GM23338 (cell line): ENCODE results near the gene BLOC1S6. TPM values are rescaled to one million over a fixed set of nuclear protein-coding genes. Genes with fewer than 3 reads are reported as not detected.

Experiments
- ATAC-seq: fragments of 200-7000 bp; cut with Tn5 transposase; 3 replicates; pipeline ENCODE4 v1.9.1; 2020
- DNase-seq: peaks from one replicate; pipeline ENCODE4 v3.0.0-alpha.2; 2015; ENCODE audit warnings: low spot score
- H2AFZ ChIP-seq: fragments of 200-600 bp; sonication (generic); 2 replicates; pipeline ENCODE4 v1.8.0; 2016; ENCODE audit warnings: antibody characterized with exemption, mild to moderate bottlenecking, moderate library complexity
- H3F3A ChIP-seq: fragments of 200-600 bp; sonication (generic); replicated peaks from 2 replicates; pipeline ENCODE4 v1.8.0; 2017; ENCODE audit warnings: antibody characterized with exemption, mixed run types, low read depth
- H3K27ac ChIP-seq: fragments of 200-600 bp; sonication (generic); 2 replicates; pipeline ENCODE4 v1.6.1; 2016; ENCODE audit warnings: low read depth
- H3K27me3 ChIP-seq: fragments of 200-600 bp; sonication (generic); 2 replicates; pipeline ENCODE4 v1.8.0; 2016; ENCODE audit warnings: mild to moderate bottlenecking, mixed run types, moderate library complexity; ENCODE audit not compliant: insufficient read depth
- H3K36me3 ChIP-seq: fragments of 200-600 bp; sonication (generic); 2 replicates; pipeline ENCODE4 v1.8.0; 2016; ENCODE audit warnings: mild to moderate bottlenecking; ENCODE audit not compliant: insufficient read depth
- H3K4me1 ChIP-seq: fragments of 200-600 bp; sonication (generic); 2 replicates; pipeline ENCODE4 v1.8.0; 2016; ENCODE audit warnings: mild to moderate bottlenecking, moderate library complexity; ENCODE audit not compliant: insufficient read depth
- H3K4me2 ChIP-seq: fragments of 200-600 bp; sonication (generic); 2 replicates; pipeline ENCODE4 v1.7.1; 2017; ENCODE audit warnings: mixed run types
- H3K4me3 ChIP-seq: fragments of 200-600 bp; sonication (generic); 2 replicates; pipeline ENCODE4 v1.6.1; 2016; ENCODE audit warnings: mixed run types
- H3K79me2 ChIP-seq: fragments of 200-600 bp; sonication (generic); replicated peaks from 2 replicates; pipeline ENCODE4 v1.8.0; 2017; ENCODE audit warnings: mild to moderate bottlenecking; ENCODE audit not compliant: insufficient read depth
- H3K9me2 ChIP-seq: fragments of 200-600 bp; sonication (generic); 2 replicates; pipeline ENCODE4 v1.8.0; 2017; ENCODE audit not compliant: insufficient read depth
- H4K20me1 ChIP-seq: fragments of 200-600 bp; sonication (generic); replicated peaks from 2 replicates; pipeline ENCODE4 v1.8.0; 2017; ENCODE audit warnings: mild to moderate bottlenecking; ENCODE audit not compliant: insufficient read depth
- H3K27ac Mint-ChIP-seq: 2 replicates; pipeline ENCODE4 v1.8.0; 2020; ENCODE audit warnings: inconsistent platforms, mild to moderate bottlenecking, moderate library complexity, mixed read lengths
- H3K27me3 Mint-ChIP-seq: 3 replicates; pipeline ENCODE4 v1.8.0; 2022; ENCODE audit warnings: low read depth, mild to moderate bottlenecking, moderate library complexity, mixed read lengths, inconsistent platforms; ENCODE audit not compliant: insufficient read depth, poor library complexity
- H3K36me3 Mint-ChIP-seq: 3 replicates; pipeline ENCODE4 v1.8.0; 2021; ENCODE audit warnings: low read depth, mild to moderate bottlenecking, inconsistent platforms, moderate library complexity, mixed read lengths
- H3K4me1 Mint-ChIP-seq: 3 replicates; pipeline ENCODE4 v1.8.0; 2020; ENCODE audit warnings: mild to moderate bottlenecking, inconsistent platforms, mixed read lengths
- H3K4me3 Mint-ChIP-seq: 3 replicates; pipeline ENCODE4 v1.8.0; 2021; ENCODE audit warnings: moderate library complexity, mild to moderate bottlenecking, inconsistent platforms, mixed read lengths
- H3K9me3 Mint-ChIP-seq: 3 replicates; pipeline ENCODE4 v1.8.0; 2020; ENCODE audit warnings: moderate library complexity, mild to moderate bottlenecking, inconsistent platforms, mixed read lengths
- CREB1 ChIP-seq: fragments of 250-450 bp; sonication (Bioruptor Pico); IDR thresholded peaks from 2 replicates; pipeline ENCODE4 v1.5.0; 2020; ENCODE audit warnings: low read depth, mild to moderate bottlenecking, moderate library complexity
- ETS1 ChIP-seq: IDR thresholded peaks from 2 replicates; pipeline ENCODE4 v1.6.1; 2016; ENCODE audit warnings: antibody characterized with exemption
- EZH2 ChIP-seq: fragments of 200-600 bp; sonication (generic); IDR thresholded peaks from one replicate; pipeline ENCODE4 v1.8.0; 2017; ENCODE audit warnings: antibody characterized with exemption, mild to moderate bottlenecking, low read depth; ENCODE audit not compliant: unreplicated experiment
- EZH2phosphoT487 ChIP-seq: fragments of 200-600 bp; sonication (generic); IDR thresholded peaks from one replicate; pipeline ENCODE4 v1.8.1; 2018; ENCODE audit warnings: antibody characterized with exemption; ENCODE audit not compliant: unreplicated experiment
- JUNB ChIP-seq: IDR thresholded peaks from one replicate; pipeline ENCODE4 v1.6.1; 2016; ENCODE audit warnings: antibody characterized with exemption; ENCODE audit not compliant: unreplicated experiment
- NANOG ChIP-seq: IDR thresholded peaks from 2 replicates; pipeline ENCODE4 v1.6.1; 2016; ENCODE audit warnings: antibody characterized with exemption, borderline replicate concordance
- POLR2AphosphoS5 ChIP-seq: IDR thresholded peaks from 2 replicates; pipeline ENCODE4 v1.6.1; 2016; ENCODE audit warnings: antibody characterized with exemption, low read depth
- STAT1 ChIP-seq: IDR thresholded peaks from one replicate; pipeline ENCODE4 v1.6.1; 2016; ENCODE audit warnings: antibody characterized with exemption; ENCODE audit not compliant: unreplicated experiment
- ZNF114 ChIP-seq: fragments of 250-450 bp; sonication (Bioruptor Pico); IDR thresholded peaks from 2 replicates; pipeline ENCODE4 v1.5.0; 2020; ENCODE audit warnings: mild to moderate bottlenecking, moderate library complexity
- ZNF331 ChIP-seq: fragments of 250-450 bp; sonication (Bioruptor Pico); IDR thresholded peaks from 2 replicates; pipeline ENCODE4 v1.5.0; 2020; ENCODE audit warnings: low read depth, mild to moderate bottlenecking, moderate library complexity
- ZNF462 ChIP-seq: fragments of 250-450 bp; sonication (Bioruptor Pico); IDR thresholded peaks from 2 replicates; pipeline ENCODE4 v1.5.0; 2020; ENCODE audit warnings: mild to moderate bottlenecking, moderate library complexity
- polyA plus RNA-seq: library from polyadenylated mRNA; unstranded; fragments of >200 nt; fragmentation: Nextera tagmentation; extraction: Ambion mirVana; gene quantifications from 2 replicates; pipeline ENCODE4 v1.2.1, GENCODE V29; 2016
- total RNA-seq: library from RNA; depleted of rRNA; stranded (reverse); fragments of >200 nt; shearing (Covaris generic); gene quantifications from 2 replicates; pipeline ENCODE4 v1.2.3, GENCODE V29; 2014
- TF ChIP-seq, protein P1 (sequence below), 2 experiments: fragments of 200-600 bp in 1 of 2; sonication (generic) in 1 of 2; conservative IDR thresholded peaks; 2 replicates each; pipeline versions ENCODE4 v1.5.1 to v1.6.1; 2016 to 2017; ENCODE audit warnings: antibody characterized with exemption in 2 of 2, low read depth in 2 of 2, mild to moderate bottlenecking in 2 of 2, moderate library complexity in 1 of 2
- TF ChIP-seq, protein P2 (sequence below): IDR thresholded peaks from one replicate; pipeline ENCODE4 v1.6.1; 2018; ENCODE audit warnings: antibody characterized with exemption; ENCODE audit not compliant: unreplicated experiment

Gene BLOC1S6
- total and polyA plus RNA-seq, 2 experiments from 2014 or later = 20.9 to 28.4 TPM

DNA sequence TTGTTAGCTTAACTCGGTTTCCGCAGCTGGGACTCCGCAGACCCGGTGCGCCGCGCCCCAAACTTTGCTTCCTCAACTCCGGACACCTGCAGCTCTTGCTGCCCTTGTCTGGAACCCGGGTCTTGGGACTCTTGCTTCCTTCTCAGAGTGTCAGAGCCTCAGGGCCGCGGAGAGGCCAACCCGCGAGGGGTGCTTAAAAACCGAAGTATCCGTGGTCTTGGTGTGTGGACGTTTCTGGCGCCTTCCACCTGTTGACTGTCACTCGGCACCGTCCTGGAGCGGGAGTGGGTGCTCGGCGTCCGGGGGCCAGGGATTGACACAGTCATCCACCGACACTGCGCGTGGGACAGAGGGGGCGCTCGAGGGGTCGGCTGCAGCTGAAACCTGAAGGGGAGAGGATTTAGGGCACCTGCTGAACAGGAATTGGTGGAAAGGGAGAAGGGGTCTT lies 48.0 kb downstream of the BLOC1S6 start:
- ATAC-seq (peak; percentile 69), DNase-seq (peak; percentile 74)
- no peaks in the 10 kb centered on the region for H3F3A ChIP-seq
- H3K79me2 ChIP-seq = no peaks in the 10 kb centered on the region
- no peaks in the 10 kb centered on the region for H3K9me2 ChIP-seq
- H3K4me3 Mint-ChIP-seq = peak overlapping the region; percentile 78
- H3K4me3 ChIP-seq = peak overlapping the region; percentile 77
- H3K4me2 ChIP-seq = peak overlapping the region; percentile 94
- peaks cover 4% of the 10 kb centered on the region; the same call in 2 of the 3 replicates for H3K4me1 Mint-ChIP-seq
- H3K36me3 ChIP-seq = no peaks in the 10 kb centered on the region
- H3K9me3 Mint-ChIP-seq = peaks cover 30% of the 10 kb centered on the region
- no peak overlapping the region for H3K27ac ChIP-seq
- peak overlapping the region; percentile 99 for H2AFZ ChIP-seq
- H3K27me3 ChIP-seq = peaks cover 47% of the 10 kb centered on the region
- peaks cover 26% of the 10 kb centered on the region for H3K27me3 Mint-ChIP-seq
- H3K4me1 ChIP-seq = peaks cover 4% of the 10 kb centered on the region; the same call in 1 of the 2 replicates
- H4K20me1 ChIP-seq = no peaks in the 10 kb centered on the region
- no peaks in the 10 kb centered on the region for H3K36me3 Mint-ChIP-seq
- H3K27ac Mint-ChIP-seq = no peak overlapping the region
- TF ChIP-seq EZH2phosphoT487 = no peak
- TF ChIP-seq POLR2AphosphoS5 = no peak
- no peak for TF ChIP-seq STAT1
- no peak for TF ChIP-seq ZNF462 (CRISPR knock-in tag)
- TF ChIP-seq JUNB = no peak
- peak; percentile 39 for TF ChIP-seq EZH2
- TF ChIP-seq ZNF331 (CRISPR knock-in tag) = no peak
- TF ChIP-seq ETS1 = no peak
- TF ChIP-seq, protein P1, sequence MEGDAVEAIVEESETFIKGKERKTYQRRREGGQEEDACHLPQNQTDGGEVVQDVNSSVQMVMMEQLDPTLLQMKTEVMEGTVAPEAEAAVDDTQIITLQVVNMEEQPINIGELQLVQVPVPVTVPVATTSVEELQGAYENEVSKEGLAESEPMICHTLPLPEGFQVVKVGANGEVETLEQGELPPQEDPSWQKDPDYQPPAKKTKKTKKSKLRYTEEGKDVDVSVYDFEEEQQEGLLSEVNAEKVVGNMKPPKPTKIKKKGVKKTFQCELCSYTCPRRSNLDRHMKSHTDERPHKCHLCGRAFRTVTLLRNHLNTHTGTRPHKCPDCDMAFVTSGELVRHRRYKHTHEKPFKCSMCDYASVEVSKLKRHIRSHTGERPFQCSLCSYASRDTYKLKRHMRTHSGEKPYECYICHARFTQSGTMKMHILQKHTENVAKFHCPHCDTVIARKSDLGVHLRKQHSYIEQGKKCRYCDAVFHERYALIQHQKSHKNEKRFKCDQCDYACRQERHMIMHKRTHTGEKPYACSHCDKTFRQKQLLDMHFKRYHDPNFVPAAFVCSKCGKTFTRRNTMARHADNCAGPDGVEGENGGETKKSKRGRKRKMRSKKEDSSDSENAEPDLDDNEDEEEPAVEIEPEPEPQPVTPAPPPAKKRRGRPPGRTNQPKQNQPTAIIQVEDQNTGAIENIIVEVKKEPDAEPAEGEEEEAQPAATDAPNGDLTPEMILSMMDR (conservative IDR thresholded peaks at IDR 0.05; ENCODE audit: low read depth in 2 of 2) = peak; percentile 56 to 58
- TF ChIP-seq NANOG = no peak
- no peak for TF ChIP-seq ZNF114 (CRISPR knock-in tag)
- TF ChIP-seq CREB1 (CRISPR knock-in tag) = no peak
- TF ChIP-seq, protein P2, sequence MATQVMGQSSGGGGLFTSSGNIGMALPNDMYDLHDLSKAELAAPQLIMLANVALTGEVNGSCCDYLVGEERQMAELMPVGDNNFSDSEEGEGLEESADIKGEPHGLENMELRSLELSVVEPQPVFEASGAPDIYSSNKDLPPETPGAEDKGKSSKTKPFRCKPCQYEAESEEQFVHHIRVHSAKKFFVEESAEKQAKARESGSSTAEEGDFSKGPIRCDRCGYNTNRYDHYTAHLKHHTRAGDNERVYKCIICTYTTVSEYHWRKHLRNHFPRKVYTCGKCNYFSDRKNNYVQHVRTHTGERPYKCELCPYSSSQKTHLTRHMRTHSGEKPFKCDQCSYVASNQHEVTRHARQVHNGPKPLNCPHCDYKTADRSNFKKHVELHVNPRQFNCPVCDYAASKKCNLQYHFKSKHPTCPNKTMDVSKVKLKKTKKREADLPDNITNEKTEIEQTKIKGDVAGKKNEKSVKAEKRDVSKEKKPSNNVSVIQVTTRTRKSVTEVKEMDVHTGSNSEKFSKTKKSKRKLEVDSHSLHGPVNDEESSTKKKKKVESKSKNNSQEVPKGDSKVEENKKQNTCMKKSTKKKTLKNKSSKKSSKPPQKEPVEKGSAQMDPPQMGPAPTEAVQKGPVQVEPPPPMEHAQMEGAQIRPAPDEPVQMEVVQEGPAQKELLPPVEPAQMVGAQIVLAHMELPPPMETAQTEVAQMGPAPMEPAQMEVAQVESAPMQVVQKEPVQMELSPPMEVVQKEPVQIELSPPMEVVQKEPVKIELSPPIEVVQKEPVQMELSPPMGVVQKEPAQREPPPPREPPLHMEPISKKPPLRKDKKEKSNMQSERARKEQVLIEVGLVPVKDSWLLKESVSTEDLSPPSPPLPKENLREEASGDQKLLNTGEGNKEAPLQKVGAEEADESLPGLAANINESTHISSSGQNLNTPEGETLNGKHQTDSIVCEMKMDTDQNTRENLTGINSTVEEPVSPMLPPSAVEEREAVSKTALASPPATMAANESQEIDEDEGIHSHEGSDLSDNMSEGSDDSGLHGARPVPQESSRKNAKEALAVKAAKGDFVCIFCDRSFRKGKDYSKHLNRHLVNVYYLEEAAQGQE = no peak
